ENCODE data around the gene USP54. TPM values are rescaled to one million over a fixed set of nuclear protein-coding genes. Genes with fewer than 3 reads are reported as not detected.

The USP54 gene
- total and polyA plus RNA-seq, 2 donors (not counting 3 experiments of a cell fraction or from before 2014, with no cell fraction given), result 9.3 to 14.2 TPM

- ChIA-PET POLR2A (no interaction called here), CTCF (interaction anchor here (0.7 to 1.8 kb wide), 2 partner anchors 10 to 39 kb away, joined by 3 to 5 read pairs; no protein-coding TSS in a partner anchor)
- no peaks in the 10 kb centered on the region for H3K9me3 ChIP-seq (replicated peaks; ENCODE audit: control insufficient read depth, insufficient read depth, low read length)
- BruUV-seq (replicated peaks), result no TSS peak
- no peaks in the 10 kb centered on the region for H4K20me1 ChIP-seq (replicated peaks; ENCODE audit: control insufficient read depth, extremely low read depth, insufficient read depth, low read length)
- H3K27ac ChIP-seq (ENCODE audit: insufficient read depth, low read depth, low read length), result no peak overlapping the region
- DNase-seq (ENCODE audit: low read depth, low spot score) (no peak), FAIRE-seq (no peak)
- dilution Hi-C loops (cut with MboI; ENCODE audit: extremely low pct_ligation_motif_present, low sequenced_read_pairs), result no loop called here
- intact Hi-C loops (cut with micrococcal nuclease), result loop anchor here (5.0 kb wide), 1 partner anchor 34 kb away; no protein-coding TSS in a partner anchor
- H3K27me3 ChIP-seq (ENCODE audit: control insufficient read depth in 2 of 2, insufficient read depth in 2 of 2, low read length in 2 of 2), result no peaks in the 10 kb centered on the region
- no peak overlapping the region for H3K9ac ChIP-seq (replicated peaks; ENCODE audit: extremely low read depth, insufficient read depth, low read length)
- no peak overlapping the region for H2AFZ ChIP-seq (ENCODE audit: low read depth, low read length)
- no peak overlapping the region for H3K4me2 ChIP-seq (ENCODE audit: insufficient read depth, low read length)
- no peak overlapping the region for H3K4me3 ChIP-seq (replicated peaks in 1 of 3; ENCODE audit: insufficient read depth in 1 of 3, low read depth in 1 of 3, low read length in 3 of 3)
- no peaks in the 10 kb centered on the region for H3K4me1 ChIP-seq (ENCODE audit: control insufficient read depth, extremely low read depth, insufficient read depth, low read length)
- no peaks in the 10 kb centered on the region for H3K9me1 ChIP-seq (replicated peaks; ENCODE audit: control insufficient read depth, extremely low read depth, insufficient read depth, low read length)
- H3K36me3 ChIP-seq (ENCODE audit: control insufficient read depth in 2 of 2, extremely low read depth in 1 of 2, insufficient read depth in 2 of 2, low read length in 2 of 2), result no peaks in the 10 kb centered on the region
- TF ChIP-seq GATA2 (IDR thresholded peaks at IDR 0.05; ENCODE audit: insufficient read depth, insufficient read length, low read depth, low read length) (no peak), FOS (IDR thresholded peaks at IDR 0.05; ENCODE audit: borderline replicate concordance, insufficient read depth, low read length) (no peak), MYC (IDR thresholded peaks at IDR 0.05; ENCODE audit: low read depth, low read length) (no peak), POLR2A (IDR thresholded peaks at IDR 0.05; ENCODE audit: low read depth, low read length) (no peak), MAX (IDR thresholded peaks at IDR 0.05; ENCODE audit: insufficient read depth, insufficient read length) (no peak), EZH2 (IDR thresholded peaks at IDR 0.05; ENCODE audit: borderline replicate concordance, low read depth, low read length, severe bottlenecking) (no peak), POLR2AphosphoS5 (IDR thresholded peaks at IDR 0.05; ENCODE audit: insufficient read depth, low read depth, low read length) (no peak), JUN (IDR thresholded peaks at IDR 0.05; ENCODE audit: borderline replicate concordance, insufficient read depth, insufficient read length, low read depth) (no peak), CTCF (IDR thresholded peaks at IDR 0.05; ENCODE audit: extremely low read depth in 1 of 2, insufficient read depth in 1 of 2, low read depth in 1 of 2, low read length in 2 of 2) (no peak)
- H3K79me2 ChIP-seq (ENCODE audit: control insufficient read depth, insufficient read depth, low read length), result no peaks in the 10 kb centered on the region
Measured at GRCh38 chr10:73552819-73553715, 38.1 kb downstream of the USP54 start.

All from endothelial cell of umbilical vein (primary cell).